ENCODE measurements around the gene RASGRF1.

GRCh38 chr15:79105141-79105540, 14.6 kb upstream of the RASGRF1 start:
- TF ChIP-seq YY1 (IDR thresholded peaks at IDR 0.05; ENCODE audit: insufficient read depth, insufficient read length) = no peak
- no peak for TF ChIP-seq ZNF274 (IDR thresholded peaks at IDR 0.05; ENCODE audit: low read depth, low read length)

All from NT2/D1 (cell line).